H1 (cell line): ENCODE measurements around the gene SNX25. TPM values are rescaled to one million over a fixed set of nuclear protein-coding genes. Genes with fewer than 3 reads are reported as not detected.

Experiments
- CTCF ChIA-PET: fragments of 300-600 bp; sonication (Branson Sonifier 250); formaldehyde crosslinking; loops from one replicate; lab custom pipeline; 2021; ENCODE audit not compliant: partially characterized antibody; lab: Charles Lee
- POLR2A ChIA-PET: fragments of 300-600 bp; sonication (Branson Sonifier 250); formaldehyde crosslinking; loops from one replicate; lab custom pipeline; 2021; ENCODE audit warnings: inconsistent platforms; ENCODE audit not compliant: partially characterized antibody; lab: Charles Lee
- DNase-seq, 2 experiments: peaks; one replicate each; pipeline versions ENCODE4 v3.0.0 to v3.0.0-alpha.2; 2010 to 2022; ENCODE audit warnings: low spot score in 2 of 2, low read depth in 1 of 2, mixed read lengths in 1 of 2
- FAIRE-seq: peaks from 2 replicates; lab custom pipeline; 2011; peaks lifted over from hg19 to GRCh38; lab: Jason Lieb, UNC
- H2AFZ ChIP-seq: 2 replicates; pipeline ENCODE4 v1.8.1; 2012; ENCODE audit warnings: low read length, inconsistent platforms
- H2AK5ac ChIP-seq: 2 replicates; pipeline ENCODE4 v1.6.1; 2013; ENCODE audit warnings: low read depth, low read length
- H2BK120ac ChIP-seq: replicated peaks from 2 replicates; pipeline ENCODE3; 2013; ENCODE audit warnings: low read depth, low read length, inconsistent platforms
- H2BK12ac ChIP-seq: 2 replicates; pipeline ENCODE4 v1.6.1; 2013; ENCODE audit warnings: low read depth, low read length
- H2BK15ac ChIP-seq: 2 replicates; pipeline ENCODE4 v1.6.1; 2013; ENCODE audit warnings: low read length
- H2BK20ac ChIP-seq: 2 replicates; pipeline ENCODE4 v1.6.1; 2013; ENCODE audit warnings: low read length
- H2BK5ac ChIP-seq: 2 replicates; pipeline ENCODE4 v1.6.1; 2013; ENCODE audit warnings: low read depth, low read length
- H3K14ac ChIP-seq: 2 replicates; pipeline ENCODE4 v1.6.1; 2013; ENCODE audit warnings: inconsistent platforms; ENCODE audit not compliant: insufficient read length
- H3K18ac ChIP-seq: 2 replicates; pipeline ENCODE4 v1.6.1; 2013; ENCODE audit warnings: low read length; ENCODE audit errors: extremely low read depth
- H3K23ac ChIP-seq: 2 replicates; pipeline ENCODE4 v1.6.1; 2013; ENCODE audit warnings: inconsistent platforms; ENCODE audit not compliant: insufficient read length
- H3K23me2 ChIP-seq: 2 replicates; pipeline ENCODE4 v1.6.1; 2013; ENCODE audit warnings: low read depth, low read length
- H3K27ac ChIP-seq: 2 replicates; pipeline ENCODE4 v1.6.1; 2011; ENCODE audit warnings: low read depth, low read length, inconsistent platforms
- H3K27me3 ChIP-seq, 4 experiments: replicated peaks in 1 of 4; 1 replicate in 1 of 4; 2 replicates in 3 of 4; pipeline versions ENCODE4 v1.6.1 to v1.8.1; 2011 to 2013; ENCODE audit warnings: low read length in 3 of 4, mild to moderate bottlenecking in 3 of 4, inconsistent platforms in 2 of 4, mixed read lengths in 2 of 4, moderate library complexity in 1 of 4; ENCODE audit not compliant: control insufficient read depth in 3 of 4, insufficient read depth in 3 of 4; ENCODE audit errors: extremely low read depth in 1 of 4
- H3K36me3 ChIP-seq, 4 experiments: 2 replicates each; pipeline versions ENCODE4 v1.6.1 to v1.8.1; 2011 to 2013; ENCODE audit warnings: mild to moderate bottlenecking in 4 of 4, low read length in 3 of 4, moderate library complexity in 2 of 4, control low read depth in 1 of 4, inconsistent platforms in 1 of 4; ENCODE audit not compliant: insufficient read depth in 4 of 4, control insufficient read depth in 2 of 4
- H3K4ac ChIP-seq: replicated peaks from 2 replicates; pipeline ENCODE3; 2013; ENCODE audit warnings: low read length, low read depth, mixed read lengths, inconsistent platforms; ENCODE audit not compliant: insufficient read length
- H3K4me1 ChIP-seq, 4 experiments: replicated peaks in 1 of 4; 1 replicate in 1 of 4; 2 replicates in 3 of 4; pipeline versions ENCODE4 v1.6.1 to v1.8.1; 2011 to 2013; ENCODE audit warnings: low read length in 3 of 4, inconsistent platforms in 2 of 4, mixed read lengths in 1 of 4; ENCODE audit not compliant: insufficient read depth in 4 of 4, control insufficient read depth in 3 of 4
- H3K4me2 ChIP-seq, 2 experiments: 2 replicates each; pipeline versions ENCODE4 v1.6.1 to v1.8.1; 2011 to 2013; ENCODE audit warnings: low read depth in 2 of 2, low read length in 2 of 2, control low read depth in 1 of 2, inconsistent platforms in 1 of 2, mild to moderate bottlenecking in 1 of 2; ENCODE audit not compliant: insufficient read depth in 1 of 2
- H3K4me3 ChIP-seq, 4 experiments: fragments of 200-600, 300-600 bp in 1 of 4; sonication (generic), shearing (Covaris generic), sonication (Bioruptor Twin) in 1 of 4; 2 replicates each; pipeline versions ENCODE4 v1.5.1 to v1.8.1; 2011 to 2016; ENCODE audit warnings: low read length in 4 of 4, low read depth in 3 of 4, control low read depth in 2 of 4, inconsistent platforms in 2 of 4, mild to moderate bottlenecking in 2 of 4, mixed read lengths in 1 of 4, moderate library complexity in 1 of 4; ENCODE audit not compliant: insufficient read depth in 2 of 4; ENCODE audit errors: extremely low read depth in 1 of 4
- H3K56ac ChIP-seq: replicated peaks from 2 replicates; pipeline ENCODE3; 2013; ENCODE audit warnings: low read depth, mild to moderate bottlenecking, mixed read lengths, low read length, inconsistent platforms; ENCODE audit not compliant: insufficient read length
- H3K79me1 ChIP-seq: 2 replicates; pipeline ENCODE4 v1.6.1; 2013; ENCODE audit warnings: low read depth, low read length, control low read depth
- H3K79me2 ChIP-seq, 2 experiments: 2 replicates each; pipeline versions ENCODE4 v1.6.1 to v1.8.1; 2012 to 2013; ENCODE audit warnings: low read length in 2 of 2, mild to moderate bottlenecking in 2 of 2, inconsistent platforms in 1 of 2; ENCODE audit not compliant: insufficient read depth in 2 of 2, control insufficient read depth in 1 of 2
- H3K9ac ChIP-seq, 4 experiments: replicated peaks in 1 of 4; 1 replicate in 1 of 4; 2 replicates in 3 of 4; pipeline versions ENCODE4 v1.6.1 to v1.8.1; 2011 to 2013; ENCODE audit warnings: low read depth in 3 of 4, low read length in 3 of 4, control low read depth in 2 of 4, mild to moderate bottlenecking in 2 of 4, moderate library complexity in 2 of 4, inconsistent platforms in 1 of 4; ENCODE audit errors: extremely low read depth in 1 of 4
- H3K9me3 ChIP-seq, 2 experiments: 2 replicates each; pipeline versions ENCODE4 v1.6.1 to v1.8.1; 2012 to 2013; ENCODE audit warnings: mild to moderate bottlenecking in 2 of 2, moderate library complexity in 2 of 2, control low read depth in 1 of 2, inconsistent platforms in 1 of 2, low read depth in 1 of 2, low read length in 1 of 2, mixed read lengths in 1 of 2; ENCODE audit not compliant: insufficient read depth in 2 of 2
- H4K20me1 ChIP-seq, 2 experiments: replicated peaks in 1 of 2; 2 replicates each; pipeline versions ENCODE3 to v1.8.1; 2011 to 2013; ENCODE audit warnings: inconsistent platforms in 2 of 2, low read length in 2 of 2, mild to moderate bottlenecking in 1 of 2; ENCODE audit not compliant: insufficient read depth in 2 of 2, control insufficient read depth in 1 of 2
- H4K5ac ChIP-seq: 2 replicates; pipeline ENCODE4 v1.6.1; 2013; ENCODE audit warnings: low read length, low read depth, mixed read lengths, inconsistent platforms; ENCODE audit not compliant: insufficient read length
- H4K8ac ChIP-seq: 2 replicates; pipeline ENCODE4 v1.8.0; 2013; ENCODE audit warnings: mild to moderate bottlenecking, moderate library complexity, low read length, inconsistent platforms; ENCODE audit not compliant: insufficient read depth; ENCODE audit errors: extremely low read depth
- H4K91ac ChIP-seq: replicated peaks from 2 replicates; pipeline ENCODE3; 2013; ENCODE audit warnings: low read length, mixed read lengths, inconsistent platforms; ENCODE audit not compliant: insufficient read length
- BRCA1 ChIP-seq: IDR thresholded peaks from 2 replicates; pipeline ENCODE4 v1.6.1; 2012; ENCODE audit warnings: low read depth, low read length, improper control_type of control experiment
- CEBPB ChIP-seq: IDR thresholded peaks from 2 replicates; pipeline ENCODE4 v1.6.1; 2012; ENCODE audit warnings: low read depth, low read length
- CREB1 ChIP-seq: IDR thresholded peaks from 2 replicates; pipeline ENCODE4 v1.6.1; 2012; ENCODE audit warnings: inconsistent platforms
- EGR1 ChIP-seq: IDR thresholded peaks from 2 replicates; pipeline ENCODE4 v1.6.1; 2011; ENCODE audit warnings: low read depth, low read length, borderline replicate concordance
- EZH2 ChIP-seq: fragments of 200-600 bp; sonication (generic); IDR thresholded peaks from 2 replicates; pipeline ENCODE4 v1.7.1; 2012; ENCODE audit warnings: low read depth, mild to moderate bottlenecking, moderate library complexity, low read length, inconsistent platforms; ENCODE audit not compliant: severe bottlenecking
- FOSL1 ChIP-seq: IDR thresholded peaks from 2 replicates; pipeline ENCODE4 v1.6.1; 2011; ENCODE audit warnings: mild to moderate bottlenecking, low read depth, low read length, moderate library complexity; ENCODE audit not compliant: insufficient read depth
- JUN ChIP-seq: IDR thresholded peaks from 2 replicates; pipeline ENCODE4 v1.6.1; 2011; ENCODE audit warnings: low read depth, mild to moderate bottlenecking, improper control_type of control experiment, low read length
- KDM4A ChIP-seq: IDR thresholded peaks from one replicate; pipeline ENCODE4 v1.7.1; 2012; ENCODE audit warnings: low read depth, mild to moderate bottlenecking, moderate library complexity, low read length, inconsistent platforms; ENCODE audit not compliant: severe bottlenecking
- NANOG ChIP-seq: IDR thresholded peaks from 2 replicates; pipeline ENCODE4 v1.6.1; 2011; ENCODE audit warnings: low read length, low read depth, mild to moderate bottlenecking, inconsistent platforms; ENCODE audit not compliant: insufficient read depth, poor library complexity, severe bottlenecking
- POU5F1 ChIP-seq: IDR thresholded peaks from 2 replicates; pipeline ENCODE4 v1.6.1; 2011; ENCODE audit warnings: low read depth, mild to moderate bottlenecking, low read length, moderate library complexity
- RFX5 ChIP-seq: IDR thresholded peaks from 2 replicates; pipeline ENCODE4 v1.6.1; 2011; ENCODE audit warnings: low read depth, low read length, improper control_type of control experiment, borderline replicate concordance
- RXRA ChIP-seq: IDR thresholded peaks from 2 replicates; pipeline ENCODE4 v1.6.1; 2011; ENCODE audit warnings: low read depth, mild to moderate bottlenecking, low read length, moderate library complexity; ENCODE audit not compliant: insufficient read depth
- SUZ12 ChIP-seq: fragments of 200-600 bp; sonication (generic); IDR thresholded peaks from 2 replicates; pipeline ENCODE4 v1.6.1; 2012; ENCODE audit warnings: mild to moderate bottlenecking, inconsistent platforms, low read length, moderate library complexity, mixed read lengths
- TAF1 ChIP-seq: IDR thresholded peaks from 2 replicates; pipeline ENCODE4 v1.6.1; 2011; ENCODE audit warnings: mild to moderate bottlenecking, low read depth, low read length
- TEAD4 ChIP-seq: IDR thresholded peaks from 2 replicates; pipeline ENCODE4 v1.6.1; 2012; ENCODE audit warnings: low read depth, low read length, inconsistent platforms, mixed read lengths
- WGBS, 2 experiments: shearing (Covaris generic) in 1 of 2; methylation state at CpG; one replicate each; pipeline versions ENCODE4 v1.1.6 to v1.1.7; 2013 to 2015; ENCODE audit warnings: low lambda C conversion rate in 2 of 2, mixed read lengths in 2 of 2, inconsistent platforms in 1 of 2, low coverage in 1 of 2, missing lambda C conversion rate in 1 of 2; ENCODE audit not compliant: insufficient replicate concordance in 2 of 2, insufficient coverage in 1 of 2, insufficient read length in 1 of 2; ENCODE audit errors: extremely low coverage in 1 of 2, missing lambda C conversion rate in 1 of 2; 5-methylcytosine and 5-hydroxymethylcytosine counted together
- polyA plus RNA-seq, 7 experiments: library from polyadenylated mRNA; depleted of rRNA in 3 of 7; stranded (reverse) in 5 of 7; unstranded in 2 of 7; fragments of >200 nt in 5 of 7; fragments of 200-250 nt in 2 of 7; gene quantifications; 1 replicate in 5 of 7; 2 replicates in 1 of 7; 4 replicates in 1 of 7; pipeline versions ENCODE4 v1.2.1 to v1.2.3, GENCODE V29; 2011 to 2013; ENCODE audit warnings: missing spikeins in 2 of 7, mixed read lengths in 2 of 7
- total RNA-seq: library from RNA; stranded (reverse); fragmentation: NEBNext Ultra II Directional; extraction: Animal tissue kit (Norgen Biotek cat#: 25700); gene quantifications from 2 replicates; pipeline ENCODE4 v1.2.1, GENCODE V29; 2021

SNX25 gene
- total and polyA plus RNA-seq, 2 of the 8 experiments (the other 6 are each of a cell fraction or from before 2014, with no cell fraction given), result 5.4 to 19.9 TPM

- Histone ChIP-seq H3K56ac (no peak overlapping the region), H3K27ac (no peak overlapping the region; the same call in 1 of the 2 replicates), H2BK15ac (no peak overlapping the region), H3K4ac (no peak overlapping the region), H2BK20ac (no peak overlapping the region), H3K27me3 (no peaks in the 10 kb centered on the region), H3K36me3 (peaks cover 0 to 10% (median 0%) of the 10 kb centered on the region in 4 experiments; a peak in 2 of 8 replicates), H3K4me1 (no peaks in the 10 kb centered on the region; a peak in 1 of 7 replicates), H3K23me2 (no peaks in the 10 kb centered on the region; the same call in 1 of the 2 replicates), H3K4me3 (no peak overlapping the region), H3K9me3 (no peaks in the 10 kb centered on the region), H2AK5ac (no peak overlapping the region), H3K79me2 (no peaks in the 10 kb centered on the region), H4K8ac (no peak overlapping the region), H2AFZ (no peak overlapping the region), H4K20me1 (no peaks in the 10 kb centered on the region), H4K5ac (no peak overlapping the region), H4K91ac (no peak overlapping the region), H3K18ac (no peak overlapping the region), H2BK12ac (no peak overlapping the region), H2BK120ac (no peak overlapping the region), H2BK5ac (no peak overlapping the region), H3K23ac (no peak overlapping the region), H3K4me2 (no peak overlapping the region), H3K79me1 (no peaks in the 10 kb centered on the region; the same call in 1 of the 2 replicates), H3K14ac (no peak overlapping the region), H3K9ac (no peak overlapping the region)
- CTCF ChIA-PET, result interaction anchor here (0.8 to 2.0 kb wide), 5 partner anchors 10 to 249 kb away, joined by 3 to 8 read pairs (median 4); no protein-coding TSS in a partner anchor
- DNase-seq (no peak), FAIRE-seq (no peak)
- 80% methylated on average over 3 of the region's 3 CpGs; no CpG with 5 or more reads in 1 of the 2 experiments for WGBS, 2 experiments
- POLR2A ChIA-PET, result interaction anchor here (1.5 kb wide), 1 partner anchor 10 kb away, joined by 3 read pairs; no protein-coding TSS in a partner anchor
- TF ChIP-seq BRCA1, result no peak
- no peak for TF ChIP-seq RFX5
- TF ChIP-seq CREB1, result no peak
- no peak for TF ChIP-seq KDM4A
- TF ChIP-seq EGR1, result no peak
- TF ChIP-seq CEBPB, result no peak
- no peak for TF ChIP-seq FOSL1
- TF ChIP-seq RXRA, result no peak
- TF ChIP-seq JUN, result no peak
- no peak for TF ChIP-seq TAF1
- TF ChIP-seq SUZ12, result no peak
- TF ChIP-seq EZH2, result no peak
- TF ChIP-seq NANOG, result no peak
- TF ChIP-seq TEAD4, result no peak
- no peak for TF ChIP-seq POU5F1
These were observed 77.2 kb downstream of the SNX25 start for GRCh38 chr4:185286571-185286970.
